K562 (cell line): Measurements from ENCODE around the gene TMIGD2. TPM values are rescaled to one million over a fixed set of nuclear protein-coding genes. Genes with fewer than 3 reads are reported as not detected.

ENCODE experiments used
- CTBP1 ChIP-seq: fragments of 450-650 bp; IDR thresholded peaks from 2 replicates; pipeline ENCODE4 v1.6.1; 2016; ENCODE audit warnings: borderline replicate concordance
- polyA plus RNA-seq, 8 experiments: library from polyadenylated mRNA; depleted of rRNA in 4 of 8; stranded (reverse) in 5 of 8; unstranded in 3 of 8; fragments of >200 nt; fragmentation: Nextera tagmentation in 2 of 8; fragmentation: Illumina TruSeq in 1 of 8; extraction: Ambion mirVana in 2 of 8; extraction: Trizol in 1 of 8; gene quantifications; 2 replicates each; pipeline versions ENCODE4 v1.2.1 to v1.2.3, GENCODE V29; 2011 to 2014; ENCODE audit warnings: inconsistent platforms in 1 of 8, missing spikeins in 1 of 8
- total RNA-seq, 7 experiments: library from RNA; depleted of rRNA in 6 of 7; stranded (reverse); fragments of >200 nt in 6 of 7; fragmentation: Illumina TruSeq in 2 of 7; extraction: Trizol in 2 of 7; gene quantifications; 2 replicates each; pipeline versions ENCODE4 v1.2.1 to v1.2.3, GENCODE V29; 2011 to 2021; ENCODE audit warnings: low replicate concordance in 1 of 7
- TF ChIP-seq, protein P1 (sequence below): sonication (generic); formaldehyde crosslinking; IDR thresholded peaks from 2 replicates; pipeline ENCODE4 v1.8.1; 2023; ENCODE audit warnings: missing genetic modification reagents, mild to moderate bottlenecking, borderline replicate concordance

TMIGD2 gene
- total and polyA plus RNA-seq, 9 of the 15 experiments (the other 6 are each of a cell fraction or from before 2014, with no cell fraction given): not detected

DNA sequence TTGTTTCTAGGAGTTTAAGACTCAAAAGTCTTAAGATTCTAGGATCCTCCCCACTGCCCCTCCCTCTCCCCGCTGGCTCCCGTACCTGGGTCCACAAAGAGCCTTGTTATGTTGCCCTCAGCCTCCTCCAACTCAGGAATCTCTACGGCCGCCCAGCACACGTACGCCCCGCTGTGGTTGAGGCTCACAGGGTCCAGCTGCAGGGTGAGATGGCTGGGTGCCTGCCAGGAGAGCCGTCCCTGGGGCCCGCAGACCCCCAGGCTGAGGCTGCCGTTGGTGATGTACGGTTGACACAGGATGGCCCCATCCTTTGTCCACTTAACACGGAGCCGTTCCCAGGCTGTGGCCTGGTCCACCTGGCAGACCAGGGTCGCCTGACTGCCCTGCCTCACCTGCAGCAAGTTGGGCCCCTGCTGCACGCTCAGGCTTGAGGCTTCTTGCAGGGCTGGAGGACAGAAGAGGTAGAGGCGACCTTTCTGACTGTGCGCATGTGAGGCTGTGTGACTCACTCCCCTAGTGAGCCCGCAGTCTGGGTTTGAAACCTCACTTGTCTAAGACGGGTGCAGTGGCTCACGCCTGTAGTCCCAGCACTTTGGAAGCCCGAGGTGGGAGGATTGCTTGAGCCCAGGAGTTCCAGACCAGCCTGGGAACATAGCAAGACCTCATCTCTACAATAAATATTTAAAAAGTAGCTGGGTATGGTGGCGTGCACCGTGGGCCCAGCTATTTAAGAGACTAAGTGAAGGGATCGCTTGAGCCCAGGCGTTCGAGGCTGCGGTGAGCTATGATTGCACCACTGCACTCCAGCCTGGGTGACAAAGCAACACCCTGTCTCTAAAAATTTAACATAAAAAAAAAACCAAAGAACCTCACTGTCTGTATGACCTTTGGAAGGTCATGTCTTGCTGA is 4.0 kb downstream of the TMIGD2 start (continued):
- TF ChIP-seq, protein P1, sequence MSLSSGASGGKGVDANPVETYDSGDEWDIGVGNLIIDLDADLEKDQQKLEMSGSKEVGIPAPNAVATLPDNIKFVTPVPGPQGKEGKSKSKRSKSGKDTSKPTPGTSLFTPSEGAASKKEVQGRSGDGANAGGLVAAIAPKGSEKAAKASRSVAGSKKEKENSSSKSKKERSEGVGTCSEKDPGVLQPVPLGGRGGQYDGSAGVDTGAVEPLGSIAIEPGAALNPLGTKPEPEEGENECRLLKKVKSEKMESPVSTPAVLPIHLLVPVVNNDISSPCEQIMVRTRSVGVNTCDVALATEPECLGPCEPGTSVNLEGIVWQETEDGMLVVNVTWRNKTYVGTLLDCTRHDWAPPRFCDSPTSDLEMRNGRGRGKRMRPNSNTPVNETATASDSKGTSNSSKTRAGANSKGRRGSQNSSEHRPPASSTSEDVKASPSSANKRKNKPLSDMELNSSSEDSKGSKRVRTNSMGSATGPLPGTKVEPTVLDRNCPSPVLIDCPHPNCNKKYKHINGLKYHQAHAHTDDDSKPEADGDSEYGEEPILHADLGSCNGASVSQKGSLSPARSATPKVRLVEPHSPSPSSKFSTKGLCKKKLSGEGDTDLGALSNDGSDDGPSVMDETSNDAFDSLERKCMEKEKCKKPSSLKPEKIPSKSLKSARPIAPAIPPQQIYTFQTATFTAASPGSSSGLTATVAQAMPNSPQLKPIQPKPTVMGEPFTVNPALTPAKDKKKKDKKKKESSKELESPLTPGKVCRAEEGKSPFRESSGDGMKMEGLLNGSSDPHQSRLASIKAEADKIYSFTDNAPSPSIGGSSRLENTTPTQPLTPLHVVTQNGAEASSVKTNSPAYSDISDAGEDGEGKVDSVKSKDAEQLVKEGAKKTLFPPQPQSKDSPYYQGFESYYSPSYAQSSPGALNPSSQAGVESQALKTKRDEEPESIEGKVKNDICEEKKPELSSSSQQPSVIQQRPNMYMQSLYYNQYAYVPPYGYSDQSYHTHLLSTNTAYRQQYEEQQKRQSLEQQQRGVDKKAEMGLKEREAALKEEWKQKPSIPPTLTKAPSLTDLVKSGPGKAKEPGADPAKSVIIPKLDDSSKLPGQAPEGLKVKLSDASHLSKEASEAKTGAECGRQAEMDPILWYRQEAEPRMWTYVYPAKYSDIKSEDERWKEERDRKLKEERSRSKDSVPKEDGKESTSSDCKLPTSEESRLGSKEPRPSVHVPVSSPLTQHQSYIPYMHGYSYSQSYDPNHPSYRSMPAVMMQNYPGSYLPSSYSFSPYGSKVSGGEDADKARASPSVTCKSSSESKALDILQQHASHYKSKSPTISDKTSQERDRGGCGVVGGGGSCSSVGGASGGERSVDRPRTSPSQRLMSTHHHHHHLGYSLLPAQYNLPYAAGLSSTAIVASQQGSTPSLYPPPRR (CRISPR knock-in tag): no peak
- TF ChIP-seq CTBP1: no peak
- TF ChIP-seq, all 486 proteins: peak for 6
